A549 (cell line): ENCODE measurements around the gene ITGA2B. TPM values are rescaled to one million over a fixed set of nuclear protein-coding genes. Genes with fewer than 3 reads are reported as not detected.
"Not testable (repeated sequence)": the region's sequence is repeated elsewhere in the genome, so short reads cannot be mapped to it uniquely, and the experiment has no call there.

Experiments used
- ATAC-seq, 2 experiments: fragments of 200-7000 bp in 1 of 2; fragments of >200 bp in 1 of 2; cut with Nextera tagmentation in 1 of 2; cut with Tn5 transposase in 1 of 2; 3 replicates each; pipeline versions ENCODE4 v1.8.0 to v1.9.1; 2018 to 2020; ENCODE audit warnings: mild to moderate bottlenecking in 1 of 2, moderate library complexity in 1 of 2
- CTCF ChIA-PET: fragments of 300-600 bp; sonication (Branson Sonifier 250); formaldehyde crosslinking; extraction: SDS; loops from one replicate; lab custom pipeline; 2021; ENCODE audit warnings: antibody characterized with exemption, inconsistent platforms; lab: Yijun Ruan, JAX
- POLR2A ChIA-PET: fragments of 350-600 bp; formaldehyde crosslinking; extraction: SDS; loops from one replicate; lab custom pipeline; 2021; ENCODE audit warnings: antibody characterized with exemption, inconsistent platforms; lab: Yijun Ruan, JAX
- DNase-seq, 2 experiments: peaks; one replicate each; pipeline versions ENCODE4 v3.0.0 to v3.0.0-alpha.2; 2011 to 2016; ENCODE audit warnings: low read depth in 1 of 2, low spot score in 1 of 2
- FAIRE-seq: peaks from 2 replicates; lab custom pipeline; 2011; peaks lifted over from hg19 to GRCh38; lab: Jason Lieb, UNC
- H3K27ac ChIP-seq, 2 experiments: fragments of >200 bp; sonication (Bioruptor Twin); formaldehyde crosslinking; 3 replicates each; pipeline ENCODE4 v1.5.1; 2016 to 2017
- H3K4me1 ChIP-seq: fragments of >200 bp; sonication (Bioruptor Twin); formaldehyde crosslinking; 3 replicates; pipeline ENCODE4 v1.6.1; 2016
- H3K4me2 ChIP-seq: fragments of >200 bp; sonication (Bioruptor Twin); formaldehyde crosslinking; 3 replicates; pipeline ENCODE4 v1.6.1; 2016
- H3K4me3 ChIP-seq: fragments of >200 bp; sonication (Bioruptor Twin); formaldehyde crosslinking; 3 replicates; pipeline ENCODE4 v1.5.1; 2016
- H3K9me3 ChIP-seq: fragments of >200 bp; sonication (Bioruptor Twin); formaldehyde crosslinking; 3 replicates; pipeline ENCODE4 v1.6.1; 2016
- CHD2 ChIP-seq: fragments of 150-350 bp; IDR thresholded peaks from 2 replicates; pipeline ENCODE4 v1.6.1; 2014; ENCODE audit warnings: low read length; ENCODE audit not compliant: partially characterized antibody
- CHD4 ChIP-seq: fragments of 200-600 bp; sonication (generic); IDR thresholded peaks from 2 replicates; pipeline ENCODE4 v1.6.1; 2016; ENCODE audit warnings: antibody characterized with exemption, mild to moderate bottlenecking, borderline replicate concordance
- CTCF ChIP-seq: fragments of >200 bp; sonication (Bioruptor Twin); formaldehyde crosslinking; IDR thresholded peaks from 3 replicates; pipeline ENCODE4 v1.5.1; 2016
- EP300 ChIP-seq, 2 experiments: fragments of >200 bp; sonication (Bioruptor Twin); formaldehyde crosslinking; IDR thresholded peaks; 2 replicates in 1 of 2; 3 replicates in 1 of 2; pipeline ENCODE4 v1.6.1; 2016 to 2017
- FOSL2 ChIP-seq, 2 experiments: fragments of 450-650 bp in 1 of 2; fragments of >200 bp in 1 of 2; sonication (Bioruptor Twin) in 1 of 2; formaldehyde crosslinking; IDR thresholded peaks; 2 replicates each; pipeline versions ENCODE4 v1.5.0 to v1.6.1; 2016 to 2020; ENCODE audit warnings: mild to moderate bottlenecking in 1 of 2, moderate library complexity in 1 of 2
- GATA3 ChIP-seq: IDR thresholded peaks from 2 replicates; pipeline ENCODE4 v1.6.1; 2012; ENCODE audit warnings: borderline replicate concordance
- HES2 ChIP-seq: fragments of >200 bp; sonication (Bioruptor Twin); formaldehyde crosslinking; IDR thresholded peaks from 2 replicates; pipeline ENCODE4 v1.6.1; 2016
- HOXA7 ChIP-seq: fragments of 250-450 bp; sonication (Bioruptor Pico); IDR thresholded peaks from 2 replicates; pipeline ENCODE4 v1.5.0; 2020; ENCODE audit warnings: mild to moderate bottlenecking, moderate library complexity
- HOXB5 ChIP-seq: fragments of 250-450 bp; sonication (Bioruptor Pico); IDR thresholded peaks from 2 replicates; pipeline ENCODE4 v1.5.0; 2020; ENCODE audit warnings: mild to moderate bottlenecking, moderate library complexity
- KDM1A ChIP-seq: fragments of 200-600 bp; sonication (generic); IDR thresholded peaks from 2 replicates; pipeline ENCODE4 v1.6.1; 2016; ENCODE audit warnings: low read depth, mild to moderate bottlenecking
- MAFK ChIP-seq: fragments of 450-650 bp; IDR thresholded peaks from 2 replicates; pipeline ENCODE4 v1.6.1; 2014; ENCODE audit not compliant: partially characterized antibody
- MAX ChIP-seq: IDR thresholded peaks from 2 replicates; pipeline ENCODE4 v1.6.1; 2012
- MYC ChIP-seq: IDR thresholded peaks from 2 replicates; pipeline ENCODE4 v1.6.1; 2012; ENCODE audit warnings: mild to moderate bottlenecking, inconsistent platforms, low read length, improper control_type of control experiment, borderline replicate concordance
- NPAS2 ChIP-seq: fragments of 250-450 bp; sonication (Bioruptor Pico); IDR thresholded peaks from 2 replicates; pipeline ENCODE4 v1.8.0; 2022; ENCODE audit warnings: mild to moderate bottlenecking, moderate library complexity, borderline replicate concordance
- NR3C1 ChIP-seq: fragments of >200 bp; sonication (Bioruptor Twin); formaldehyde crosslinking; IDR thresholded peaks from 3 replicates; pipeline ENCODE4 v1.6.1; 2017
- PBX3 ChIP-seq: IDR thresholded peaks from 2 replicates; pipeline ENCODE4 v1.6.1; 2012
- RAD21 ChIP-seq, 2 experiments: fragments of >200 bp in 1 of 2; sonication (Bioruptor Twin) in 1 of 2; formaldehyde crosslinking in 1 of 2; IDR thresholded peaks in 1 of 2; conservative IDR thresholded peaks in 1 of 2; 2 replicates in 1 of 2; 3 replicates in 1 of 2; pipeline ENCODE4 v1.6.1; 2012 to 2018; ENCODE audit warnings: inconsistent platforms in 1 of 2
- RARB ChIP-seq: fragments of 250-450 bp; sonication (Bioruptor Pico); IDR thresholded peaks from 2 replicates; pipeline ENCODE4 v1.8.0; 2021; ENCODE audit warnings: mild to moderate bottlenecking, moderate library complexity
- RFX5 ChIP-seq: fragments of 450-650 bp; IDR thresholded peaks from 2 replicates; pipeline ENCODE4 v1.7.1; 2014; ENCODE audit warnings: antibody characterized with exemption, mild to moderate bottlenecking, moderate library complexity
- SMC3 ChIP-seq: fragments of >200 bp; sonication (Bioruptor Twin); formaldehyde crosslinking; IDR thresholded peaks from 3 replicates; pipeline ENCODE4 v1.6.1; 2018; ENCODE audit warnings: inconsistent platforms
- SREBF2 ChIP-seq: fragments of 450-650 bp; IDR thresholded peaks from 2 replicates; pipeline ENCODE4 v1.6.1; 2014; ENCODE audit warnings: mild to moderate bottlenecking, moderate library complexity
- TFCP2L1 ChIP-seq: fragments of 250-450 bp; sonication (Bioruptor Pico); IDR thresholded peaks from 2 replicates; pipeline ENCODE4 v1.5.0; 2021; ENCODE audit warnings: mild to moderate bottlenecking
- USF2 ChIP-seq: fragments of 450-650 bp; IDR thresholded peaks from 2 replicates; pipeline ENCODE4 v1.6.1; 2014; ENCODE audit warnings: antibody characterized with exemption
- ZC3H11A ChIP-seq: fragments of 450-650 bp; IDR thresholded peaks from 2 replicates; pipeline ENCODE4 v1.6.1; 2014; ENCODE audit warnings: antibody characterized with exemption, mild to moderate bottlenecking
- ZNF302 ChIP-seq: fragments of 250-450 bp; sonication (Bioruptor Pico); IDR thresholded peaks from 2 replicates; pipeline ENCODE4 v1.9.0; 2021; ENCODE audit warnings: inconsistent platforms, mild to moderate bottlenecking, moderate library complexity
- WGBS: methylation state at CpG from one replicate; pipeline ENCODE4 v1.1.6; 2017; ENCODE audit errors: missing lambda C conversion rate; 5-methylcytosine and 5-hydroxymethylcytosine counted together
- polyA plus RNA-seq, 4 experiments: library from polyadenylated mRNA; depleted of rRNA in 3 of 4; stranded (reverse); fragments of >200 nt; fragmentation: RNase III in 1 of 4; extraction: RNeasy Plus Mini Kit Qiagen cat#74134 plus additional on column Dnase treatment in 1 of 4; gene quantifications; 2 replicates in 3 of 4; 3 replicates in 1 of 4; pipeline ENCODE4 v1.2.3, GENCODE V29; 2011 to 2017

The ITGA2B gene
- polyA plus RNA-seq, 2 of the 4 experiments (the other 2 are of a cell fraction) = 1.3 to 4.1 TPM

- WGBS = 72% methylated on average over 5 of the region's 5 CpGs
- Histone ChIP-seq H3K27ac (no peak overlapping the region), H3K4me2 (no peak overlapping the region), H3K4me3 (no peak overlapping the region)
- no peak for DNase-seq
- POLR2A ChIA-PET = no interaction called here
- no peak for TF ChIP-seq ZC3H11A
- no peak for TF ChIP-seq CHD2
- no peak for TF ChIP-seq RAD21 (conservative IDR thresholded peaks at IDR 0.05 in 1 of 2, IDR thresholded peaks at IDR 0.05 in 1 of 2)
- no peak for TF ChIP-seq TFCP2L1 (CRISPR knock-in tag)
- no peak for TF ChIP-seq NR3C1
- no peak for TF ChIP-seq MAFK
- TF ChIP-seq FOSL2 (IDR thresholded peaks at IDR 0.05) = no peak
- no peak for TF ChIP-seq FOSL2 (CRISPR knock-in tag; IDR thresholded peaks at IDR 0.05)
- no peak for TF ChIP-seq SREBF2
- no peak for TF ChIP-seq CHD4
- TF ChIP-seq RARB (CRISPR knock-in tag) = no peak
- TF ChIP-seq HES2 = no peak
- TF ChIP-seq HOXA7 (CRISPR knock-in tag) = no peak
- TF ChIP-seq EP300 (IDR thresholded peaks at IDR 0.05) = no peak
- no peak for TF ChIP-seq PBX3
- TF ChIP-seq KDM1A = no peak
- no peak for TF ChIP-seq ZNF302
- TF ChIP-seq, all 56 proteins: peak for 0
- no peaks in the 10 kb centered on the region for H3K9me3 ChIP-seq
- no peak for ATAC-seq
- no peak for FAIRE-seq
- CTCF ChIA-PET = interaction anchor here (1.3 to 13.6 kb wide), 7 partner anchors 15 to 127 kb away, joined by 3 to 327 read pairs (median 27); partner anchors contain the start of genes FAM171A2 and GRN
- peaks cover 6% of the 10 kb centered on the region for H3K4me1 ChIP-seq
Measured at GRCh38 chr17:44333371-44333770, 56.1 kb downstream of the ITGA2B start.

- ChIA-PET POLR2A (interaction anchor here (0.6 to 1.5 kb wide), 4 partner anchors 14 to 117 kb away, joined by 3 to 5 read pairs (median 4); partner anchors contain the start of genes GRN and UBTF), CTCF (interaction anchor here (0.6 to 13.6 kb wide), 65 partner anchors 13 to 860 kb away, joined by 3 to 327 read pairs (median 4); partner anchors contain the start of genes ASB16, ATXN7L3, FAM171A2 and GRN)
- FAIRE-seq = no peak
- H3K4me2 ChIP-seq = peak overlapping the region; percentile 58
- no peaks in the 10 kb centered on the region for H3K9me3 ChIP-seq
- peak; percentile 52 to 57 for ATAC-seq
- no peak overlapping the region for H3K4me3 ChIP-seq
- peak; percentile 84 for DNase-seq
- peaks cover 8% of the 10 kb centered on the region for H3K4me1 ChIP-seq
- 0 out of 2 replicates have a peak, but pooled peaks have one; percentile 21 for TF ChIP-seq RFX5
- no peak for TF ChIP-seq USF2
- peak; percentile 72 for TF ChIP-seq HOXB5 (CRISPR knock-in tag)
- TF ChIP-seq RAD21 (conservative IDR thresholded peaks at IDR 0.05 in 1 of 2, IDR thresholded peaks at IDR 0.05 in 1 of 2) = peak; percentile 74 to 86
- no peak for TF ChIP-seq GATA3
- TF ChIP-seq CTCF = peak; percentile 96
- peak; percentile 57; the same call in 1 of the 2 replicates for TF ChIP-seq MAX
- TF ChIP-seq PBX3 = no peak
- no peak for TF ChIP-seq NPAS2
- 0 out of 2 replicates have a peak, but pooled peaks have one; percentile 36 for TF ChIP-seq MYC
- TF ChIP-seq SMC3 = peak; percentile 65
- 6% methylated on average over 7 of the region's 7 CpGs for whole genome bisulfite sequencing
- no peak overlapping the region for H3K27ac ChIP-seq
Measured at GRCh38 chr17:44331249-44331760, 58.1 kb downstream of the ITGA2B start.

- ChIA-PET POLR2A (interaction anchor here (0.6 to 1.5 kb wide), 2 partner anchors 15 kb away, joined by 4 read pairs; partner anchors contain the start of gene GRN), CTCF (interaction anchor here (0.6 to 13.6 kb wide), 37 partner anchors 12 to 344 kb away, joined by 3 to 327 read pairs (median 4); partner anchors contain the start of genes FAM171A2, GRN, RUNDC3A and TMUB2)
- H3K4me3 ChIP-seq, H3K4me2 ChIP-seq, H3K9me3 ChIP-seq, ATAC-seq, FAIRE-seq, H3K27ac ChIP-seq, DNase-seq: not testable (repeated sequence)
- 81% methylated on average over 5 of the region's 5 CpGs for WGBS
- peaks cover 14% of the 10 kb centered on the region for H3K4me1 ChIP-seq
Measured at GRCh38 chr17:44330263-44330662, 59.2 kb downstream of the ITGA2B start.
